H9 (cell line): ENCODE results near the gene CPT1A. TPM values are rescaled to one million over a fixed set of nuclear protein-coding genes. Genes with fewer than 3 reads are reported as not detected.

Experiments used
- DNase-seq: peaks from one replicate; pipeline ENCODE4 v3.0.0-alpha.2; 2017
- H2AFZ ChIP-seq: one replicate; pipeline ENCODE4 v1.6.1; 2013; ENCODE audit warnings: mild to moderate bottlenecking, low read length, control low read depth, moderate library complexity
- H2AK5ac ChIP-seq: 2 replicates; pipeline ENCODE4 v1.6.1; 2013; ENCODE audit warnings: low read length, control low read depth, mixed read lengths; ENCODE audit not compliant: insufficient read length
- H2BK120ac ChIP-seq: one replicate; pipeline ENCODE4 v1.6.1; 2013; ENCODE audit warnings: low read depth, mild to moderate bottlenecking, low read length, control low read depth, inconsistent platforms; ENCODE audit not compliant: poor library complexity, severe bottlenecking
- H2BK12ac ChIP-seq: 2 replicates; pipeline ENCODE4 v1.6.1; 2013; ENCODE audit warnings: low read length, control low read depth, mixed read lengths, low read depth; ENCODE audit not compliant: insufficient read length
- H2BK15ac ChIP-seq: 2 replicates; pipeline ENCODE4 v1.6.1; 2013; ENCODE audit warnings: low read depth, low read length, control low read depth
- H2BK20ac ChIP-seq: one replicate; pipeline ENCODE4 v1.6.1; 2013; ENCODE audit warnings: low read depth, mild to moderate bottlenecking, low read length, control low read depth, inconsistent platforms; ENCODE audit not compliant: poor library complexity, severe bottlenecking
- H2BK5ac ChIP-seq: 2 replicates; pipeline ENCODE4 v1.6.1; 2013; ENCODE audit warnings: low read length, control low read depth, mixed read lengths; ENCODE audit not compliant: insufficient read length
- H3K14ac ChIP-seq: 2 replicates; pipeline ENCODE4 v1.6.1; 2013; ENCODE audit warnings: low read length, control low read depth; ENCODE audit not compliant: insufficient read depth
- H3K18ac ChIP-seq: 2 replicates; pipeline ENCODE4 v1.6.1; 2013; ENCODE audit warnings: low read depth, mild to moderate bottlenecking, mixed read lengths, low read length, control low read depth; ENCODE audit not compliant: insufficient read length
- H3K23ac ChIP-seq: 2 replicates; pipeline ENCODE4 v1.6.1; 2013; ENCODE audit warnings: low read length, control low read depth, mixed read lengths, low read depth; ENCODE audit not compliant: insufficient read length
- H3K23me2 ChIP-seq: 2 replicates; pipeline ENCODE4 v1.6.1; 2013; ENCODE audit warnings: low read depth, mild to moderate bottlenecking, mixed read lengths, low read length, control low read depth; ENCODE audit not compliant: insufficient read length, poor library complexity, severe bottlenecking
- H3K27ac ChIP-seq: 2 replicates; pipeline ENCODE4 v1.5.1; 2013; ENCODE audit warnings: low read length, control low read depth, mixed read lengths, low read depth; ENCODE audit not compliant: insufficient read length
- H3K27me3 ChIP-seq: 2 replicates; pipeline ENCODE4 v1.6.1; 2013; ENCODE audit warnings: low read length, control low read depth, inconsistent platforms; ENCODE audit not compliant: insufficient read depth
- H3K4ac ChIP-seq: 2 replicates; pipeline ENCODE4 v1.6.1; 2013; ENCODE audit warnings: low read depth, mild to moderate bottlenecking, control low read depth, inconsistent platforms, low read length, moderate library complexity
- H3K4me1 ChIP-seq: 2 replicates; pipeline ENCODE4 v1.6.1; 2013; ENCODE audit warnings: low read length, control low read depth, inconsistent platforms; ENCODE audit not compliant: insufficient read depth
- H3K4me2 ChIP-seq: 2 replicates; pipeline ENCODE4 v1.6.1; 2013; ENCODE audit warnings: low read length, control low read depth, mixed read lengths; ENCODE audit not compliant: insufficient read length, insufficient read depth
- H3K56ac ChIP-seq: 2 replicates; pipeline ENCODE4 v1.6.1; 2013; ENCODE audit warnings: low read depth, mild to moderate bottlenecking, mixed read lengths, low read length, control low read depth; ENCODE audit not compliant: insufficient read length
- H3K79me1 ChIP-seq: 2 replicates; pipeline ENCODE4 v1.6.1; 2013; ENCODE audit warnings: low read depth, mild to moderate bottlenecking, moderate library complexity, low read length, control low read depth, inconsistent platforms; ENCODE audit not compliant: insufficient read depth, poor library complexity, severe bottlenecking
- H3K79me2 ChIP-seq: 2 replicates; pipeline ENCODE4 v1.6.1; 2013; ENCODE audit warnings: low read length, control low read depth, inconsistent platforms; ENCODE audit not compliant: insufficient read depth
- H3K9ac ChIP-seq: 2 replicates; pipeline ENCODE4 v1.6.1; 2013; ENCODE audit warnings: low read length, control low read depth, mixed read lengths; ENCODE audit not compliant: insufficient read length; ENCODE audit errors: extremely low read depth
- H3K9me3 ChIP-seq: one replicate; pipeline ENCODE4 v1.6.1; 2013; ENCODE audit warnings: low read depth, low read length, inconsistent platforms; ENCODE audit not compliant: control insufficient read depth
- H3T11ph ChIP-seq: one replicate; pipeline ENCODE4 v1.6.1; 2013; ENCODE audit warnings: mild to moderate bottlenecking, low read length, control low read depth, inconsistent platforms
- H4K20me1 ChIP-seq: one replicate; pipeline ENCODE4 v1.6.1; 2013; ENCODE audit not compliant: control insufficient read depth, insufficient read length, insufficient read depth
- H4K5ac ChIP-seq: 2 replicates; pipeline ENCODE4 v1.6.1; 2013; ENCODE audit warnings: low read depth, mild to moderate bottlenecking, mixed read lengths, low read length, control low read depth; ENCODE audit not compliant: insufficient read length
- H4K8ac ChIP-seq: replicated peaks from 2 replicates; pipeline ENCODE4 v1.6.1; 2013; ENCODE audit warnings: low read length, control low read depth, mixed read lengths, low read depth; ENCODE audit not compliant: insufficient read length
- H4K91ac ChIP-seq: 2 replicates; pipeline ENCODE4 v1.6.1; 2013; ENCODE audit warnings: low read depth, mild to moderate bottlenecking, moderate library complexity, mixed read lengths, low read length, control low read depth; ENCODE audit not compliant: insufficient read length
- H3K27ac Mint-ChIP-seq, 3 experiments: 2 replicates in 2 of 3; 3 replicates in 1 of 3; pipeline ENCODE4 v1.8.0; 2020 to 2021; ENCODE audit warnings: mixed read lengths in 3 of 3, mild to moderate bottlenecking in 1 of 3, moderate library complexity in 1 of 3
- H3K27me3 Mint-ChIP-seq: 2 replicates; pipeline ENCODE4 v1.8.0; 2021; ENCODE audit warnings: low read depth, mild to moderate bottlenecking, moderate library complexity, mixed read lengths
- H3K36me3 Mint-ChIP-seq, 3 experiments: 2 replicates in 2 of 3; 3 replicates in 1 of 3; pipeline ENCODE4 v1.8.0; 2020 to 2021; ENCODE audit warnings: low read depth in 3 of 3, mixed read lengths in 3 of 3; ENCODE audit not compliant: insufficient read depth in 1 of 3
- H3K4me1 Mint-ChIP-seq, 2 experiments: 2 replicates each; pipeline ENCODE4 v1.8.0; 2020; ENCODE audit warnings: mixed read lengths in 2 of 2
- H3K4me3 Mint-ChIP-seq, 2 experiments: 2 replicates in 1 of 2; 3 replicates in 1 of 2; pipeline ENCODE4 v1.8.0; 2020 to 2021; ENCODE audit warnings: mild to moderate bottlenecking in 2 of 2, mixed read lengths in 2 of 2, moderate library complexity in 1 of 2
- H3K9me3 Mint-ChIP-seq, 2 experiments: 2 replicates in 1 of 2; 3 replicates in 1 of 2; pipeline ENCODE4 v1.8.0; 2020; ENCODE audit warnings: mild to moderate bottlenecking in 2 of 2, mixed read lengths in 2 of 2, moderate library complexity in 1 of 2
- CTCF ChIP-seq: fragments of 200-600 bp; sonication (generic); conservative IDR thresholded peaks from 3 replicates; pipeline ENCODE4 v1.8.0; 2021; ENCODE audit warnings: antibody characterized with exemption, mild to moderate bottlenecking
- WGBS: extraction: QIAGEN DNeasy Blood & Tissue Kit; methylation state at CpG from one replicate; pipeline ENCODE4 v1.1.7; 2013; ENCODE audit warnings: missing lambda C conversion rate, low lambda C conversion rate, mixed read lengths; ENCODE audit not compliant: insufficient read length; ENCODE audit errors: extremely low coverage; 5-methylcytosine and 5-hydroxymethylcytosine counted together
- total RNA-seq: library from RNA; stranded (reverse); gene quantifications from 2 replicates; pipeline ENCODE4 v1.2.1, GENCODE V29; 2021

Gene CPT1A
- total RNA-seq, 1 experiment from 2014 or later, result 7.5 TPM

GRCh38 chr11:68872216-68873003 is 30.7 kb upstream of the CPT1A start:
- no peak overlapping the region for H3K14ac ChIP-seq
- H4K91ac ChIP-seq, result no peak overlapping the region
- no peak overlapping the region for H2BK12ac ChIP-seq
- H4K5ac ChIP-seq, result no peak overlapping the region
- Mint-ChIP-seq H3K4me3 (no peak overlapping the region), H3K4me1 (peaks cover 28 to 32% of the 10 kb centered on the region in 2 experiments), H3K27me3 (peaks cover 13% of the 10 kb centered on the region), H3K9me3 (no peaks in the 10 kb centered on the region), H3K27ac (no peak overlapping the region), H3K36me3 (no peaks in the 10 kb centered on the region)
- no peak overlapping the region for H2BK5ac ChIP-seq
- H3K23me2 ChIP-seq, result no peaks in the 10 kb centered on the region
- H2AK5ac ChIP-seq, result no peak overlapping the region
- no peak overlapping the region for H4K8ac ChIP-seq
- TF ChIP-seq CTCF, result no peak
- no peak overlapping the region for H3K23ac ChIP-seq
- no peak overlapping the region for H2BK15ac ChIP-seq
- no peak overlapping the region for H3K27ac ChIP-seq
- no peak overlapping the region for H3K9ac ChIP-seq
- no peak overlapping the region for H3K18ac ChIP-seq
- no peak overlapping the region for H2BK20ac ChIP-seq
- no peak overlapping the region for H3K4me2 ChIP-seq
- no peak overlapping the region for H2AFZ ChIP-seq
- H3K27me3 ChIP-seq, result no peaks in the 10 kb centered on the region
- no CpG with 5 or more reads among the region's 12 CpGs for WGBS
- H3K79me2 ChIP-seq, result no peaks in the 10 kb centered on the region
- no peak overlapping the region for H3K4ac ChIP-seq
- no peaks in the 10 kb centered on the region for H3K9me3 ChIP-seq
- no peaks in the 10 kb centered on the region; the same call in 1 of the 2 replicates for H3K4me1 ChIP-seq
- DNase-seq, result no peak
- H3T11ph ChIP-seq, result no peak overlapping the region
- H2BK120ac ChIP-seq, result no peak overlapping the region
- no peak overlapping the region for H3K56ac ChIP-seq
- no peaks in the 10 kb centered on the region for H3K79me1 ChIP-seq
- H4K20me1 ChIP-seq, result no peaks in the 10 kb centered on the region
